ENCODE measurements around the gene CCDC30. TPM values are rescaled to one million over a fixed set of nuclear protein-coding genes. Genes with fewer than 3 reads are reported as not detected.

Gene CCDC30
- total and polyA plus RNA-seq, 9 of the 15 experiments (the other 6 are each of a cell fraction or from before 2014, with no cell fraction given), result 0.05 to 0.91 (median 0.24) TPM

- Histone ChIP-seq H4K20me1 (replicated peaks; ENCODE audit: control insufficient read depth, insufficient read depth, low read length) (no peaks in the 10 kb centered on the region), H2AFZ (ENCODE audit: low read depth, low read length) (no peak overlapping the region), H3K9me1 (ENCODE audit: control insufficient read depth, insufficient read depth, low read length) (no peaks in the 10 kb centered on the region), H3K79me2 (ENCODE audit: control insufficient read depth, insufficient read depth, low read length) (peaks cover 10% of the 10 kb centered on the region; the same call in 2 of the 3 replicates), H3K27ac (ENCODE audit: extremely low read depth, low read depth, low read length) (no peak overlapping the region), H3K4me2 (ENCODE audit: insufficient read depth, low read length) (no peak overlapping the region), H3K4me1 (replicated peaks in 1 of 2; ENCODE audit: control insufficient read depth in 2 of 2, insufficient read depth in 2 of 2, low read length in 2 of 2) (peaks cover 0 to 18% of the 10 kb centered on the region in 2 experiments; a peak in 3 of 5 replicates), H3K4me3 (no peak overlapping the region), H3K27me3 (ENCODE audit: control insufficient read depth in 2 of 2, insufficient read depth in 2 of 2, low read length in 2 of 2) (peaks cover 0 to 6% of the 10 kb centered on the region in 2 experiments; a peak in 2 of 5 replicates), H3K9me3 (replicated peaks; ENCODE audit: control insufficient read depth, insufficient read depth, low read depth, low read length) (peaks cover 4% of the 10 kb centered on the region), H3K9ac (ENCODE audit: insufficient read depth in 1 of 2, low read depth in 2 of 2, low read length in 2 of 2) (no peak overlapping the region), H3K36me3 (ENCODE audit: control insufficient read depth, insufficient read depth, low read length) (peaks cover 7% of the 10 kb centered on the region; the same call in 1 of the 3 replicates)
- ATAC-seq (no peak), FAIRE-seq (no peak), DNase-seq (ENCODE audit: extremely low read depth in 1 of 4, low spot score in 3 of 4) (no peak)
- TF ChIP-seq SMARCA5 (IDR thresholded peaks at IDR 0.05) (no peak), MXI1 (IDR thresholded peaks at IDR 0.05; ENCODE audit: low read depth, low read length) (no peak), BCOR (IDR thresholded peaks at IDR 0.05) (no peak), POLR2AphosphoS5 (IDR thresholded peaks at IDR 0.05; ENCODE audit: control insufficient read depth, insufficient read depth, low read depth, low read length) (no peak)
- intact Hi-C loops (cut with micrococcal nuclease) (no loop called here), in situ Hi-C loops (cut with MboI) (no loop called here)
- ChIA-PET CTCF (ENCODE audit: low intra/inter-chr PET ratio) (interaction anchor here (0.5 kb wide), 1 partner anchor 1032 kb away, joined by 3 read pairs; no protein-coding TSS in a partner anchor), POLR2A (no interaction called here)
- 0% methylated on average over 4 of the region's 4 CpGs for WGBS (ENCODE audit: insufficient coverage, low coverage, missing lambda C conversion rate)
- BruUV-seq (replicated peaks), result no TSS peak
These were observed 9.7 kb upstream of the CCDC30 start for GRCh38 chr1:42453386-42453785.

- no peak for ATAC-seq
- H3K9ac ChIP-seq (ENCODE audit: insufficient read depth in 1 of 2, low read depth in 2 of 2, low read length in 2 of 2), result no peak overlapping the region
These were observed 8.7 kb upstream of the CCDC30 start for GRCh38 chr1:42454403-42454802.

More at GRCh38 chr1:42454403-42454802, 8.7 kb upstream of the CCDC30 start:
- Histone ChIP-seq H4K20me1 (replicated peaks; ENCODE audit: control insufficient read depth, insufficient read depth, low read length) (no peaks in the 10 kb centered on the region), H3K4me3 (no peak overlapping the region), H3K27ac (ENCODE audit: extremely low read depth, low read depth, low read length) (no peak overlapping the region), H3K79me2 (ENCODE audit: control insufficient read depth, insufficient read depth, low read length) (peaks cover 10% of the 10 kb centered on the region; the same call in 2 of the 3 replicates), H2AFZ (ENCODE audit: low read depth, low read length) (no peak overlapping the region), H3K9me3 (replicated peaks; ENCODE audit: control insufficient read depth, insufficient read depth, low read depth, low read length) (peaks cover 4% of the 10 kb centered on the region), H3K4me2 (ENCODE audit: insufficient read depth, low read length) (no peak overlapping the region), H3K9me1 (ENCODE audit: control insufficient read depth, insufficient read depth, low read length) (no peaks in the 10 kb centered on the region), H3K27me3 (ENCODE audit: control insufficient read depth in 2 of 2, insufficient read depth in 2 of 2, low read length in 2 of 2) (peaks cover 0 to 5% of the 10 kb centered on the region in 2 experiments; a peak in 2 of 5 replicates), H3K36me3 (ENCODE audit: control insufficient read depth, insufficient read depth, low read length) (peaks cover 14% of the 10 kb centered on the region; the same call in 1 of the 3 replicates), H3K4me1 (replicated peaks in 1 of 2; ENCODE audit: control insufficient read depth in 2 of 2, insufficient read depth in 2 of 2, low read length in 2 of 2) (peaks cover 0 to 18% of the 10 kb centered on the region in 2 experiments; a peak in 3 of 5 replicates)
- in situ Hi-C loops (cut with MboI) (no loop called here), intact Hi-C loops (cut with micrococcal nuclease) (no loop called here)
- WGBS (ENCODE audit: insufficient coverage, low coverage, missing lambda C conversion rate), result 42% methylated on average over 5 of the region's 5 CpGs
- DNase-seq (ENCODE audit: extremely low read depth in 1 of 4, low spot score in 3 of 4) (no peak), FAIRE-seq (no peak)
- ChIA-PET POLR2A (interaction anchor here (1.1 kb wide), 1 partner anchor 15 kb away, joined by 3 read pairs; no protein-coding TSS in a partner anchor), CTCF (ENCODE audit: low intra/inter-chr PET ratio) (no interaction called here)
- no TSS peak for BruUV-seq (replicated peaks)
- TF ChIP-seq TSC22D4 (tag; IDR thresholded peaks at IDR 0.05), result no peak
- TF ChIP-seq ZNF124 (CRISPR knock-in tag; IDR thresholded peaks at IDR 0.05), result no peak
- no peak for TF ChIP-seq LARP7 (IDR thresholded peaks at IDR 0.05)
